HepG2 (cell line): ENCODE results near the gene POLR2J3.
"Not testable (repeated sequence)": the region's sequence is repeated elsewhere in the genome, so short reads cannot be mapped to it uniquely, and the experiment has no call there.

Experiments used
- AKAP8 ChIP-seq: sonication (generic); formaldehyde crosslinking; IDR thresholded peaks from 2 replicates; pipeline ENCODE4 v1.5.1; 2020; ENCODE audit warnings: mild to moderate bottlenecking, missing genetic modification reagents
- CHD4 ChIP-seq: fragments of 200-600 bp; sonication (generic); IDR thresholded peaks from 2 replicates; pipeline ENCODE4 v1.7.0; 2017; ENCODE audit warnings: mild to moderate bottlenecking, low read length, borderline replicate concordance
- DZIP1 ChIP-seq: sonication (generic); formaldehyde crosslinking; IDR thresholded peaks from 2 replicates; pipeline ENCODE4 v1.5.0; 2020; ENCODE audit warnings: mild to moderate bottlenecking, missing genetic modification reagents
- YY1 ChIP-seq: IDR thresholded peaks from 2 replicates; pipeline ENCODE4 v1.6.1; 2011; ENCODE audit warnings: low read length, low read depth, moderate library complexity, mild to moderate bottlenecking; ENCODE audit not compliant: insufficient read depth, insufficient replicate concordance
- ZNF18 ChIP-seq: sonication (generic); formaldehyde crosslinking; IDR thresholded peaks from 2 replicates; pipeline ENCODE4 v1.8.0; 2022; ENCODE audit warnings: mild to moderate bottlenecking, missing genetic modification reagents; ENCODE audit not compliant: insufficient replicate concordance
- ZNF652 ChIP-seq: IDR thresholded peaks from 2 replicates; pipeline ENCODE4 v1.6.1; 2016; ENCODE audit warnings: low read depth, borderline replicate concordance

GRCh38 chr7:102618122-102618521, 45.7 kb upstream of the POLR2J3 start:
- not testable (repeated sequence) for TF ChIP-seq ZNF652 (CRISPR knock-in tag); CHD4; ZNF18; DZIP1 (CRISPR knock-in tag); AKAP8 (CRISPR knock-in tag); YY1
